Renal cortical epithelial cell (primary cell): ENCODE data around the gene CDH4. TPM values are rescaled to one million over a fixed set of nuclear protein-coding genes. Genes with fewer than 3 reads are reported as not detected.
A peak's percentile ranks its signal among the peaks of the same experiment; 100 is the strongest.

Experiments used
- DNase-seq: peaks from one replicate; pipeline ENCODE4 v3.0.0-alpha.2; 2011; ENCODE audit warnings: low read depth
- total RNA-seq: library from RNA; depleted of rRNA; stranded (reverse); fragments of >200 nt; gene quantifications from 2 replicates; pipeline ENCODE4 v1.2.3, GENCODE V29; 2014

Gene CDH4
- total RNA-seq, 1 donor from 2014 or later, result 6.4 TPM

GRCh38 chr20:61688411-61688810, 436.4 kb downstream of the CDH4 start:
- no peak for DNase-seq

DNA sequence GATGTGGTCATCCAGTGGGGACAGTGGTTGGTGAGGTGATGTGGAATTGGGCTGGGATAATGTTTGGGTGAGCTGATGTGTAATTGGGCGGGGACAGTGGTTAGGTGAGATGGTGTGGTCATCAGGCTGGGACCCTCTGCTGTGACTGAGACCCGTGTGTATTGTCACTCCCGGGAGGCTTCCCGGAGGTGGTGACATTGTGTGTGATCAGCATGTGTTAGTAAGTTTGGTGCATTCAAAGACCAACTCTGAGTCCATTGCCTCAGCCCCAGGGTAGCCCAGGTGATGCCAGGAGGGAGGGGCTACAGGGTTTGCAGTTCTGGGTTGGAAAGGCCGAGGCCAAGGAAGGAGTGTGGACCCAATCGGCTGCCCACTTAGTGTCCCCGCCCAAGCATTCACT, 438.1 kb downstream of the CDH4 start:
- no peak for DNase-seq

DNA sequence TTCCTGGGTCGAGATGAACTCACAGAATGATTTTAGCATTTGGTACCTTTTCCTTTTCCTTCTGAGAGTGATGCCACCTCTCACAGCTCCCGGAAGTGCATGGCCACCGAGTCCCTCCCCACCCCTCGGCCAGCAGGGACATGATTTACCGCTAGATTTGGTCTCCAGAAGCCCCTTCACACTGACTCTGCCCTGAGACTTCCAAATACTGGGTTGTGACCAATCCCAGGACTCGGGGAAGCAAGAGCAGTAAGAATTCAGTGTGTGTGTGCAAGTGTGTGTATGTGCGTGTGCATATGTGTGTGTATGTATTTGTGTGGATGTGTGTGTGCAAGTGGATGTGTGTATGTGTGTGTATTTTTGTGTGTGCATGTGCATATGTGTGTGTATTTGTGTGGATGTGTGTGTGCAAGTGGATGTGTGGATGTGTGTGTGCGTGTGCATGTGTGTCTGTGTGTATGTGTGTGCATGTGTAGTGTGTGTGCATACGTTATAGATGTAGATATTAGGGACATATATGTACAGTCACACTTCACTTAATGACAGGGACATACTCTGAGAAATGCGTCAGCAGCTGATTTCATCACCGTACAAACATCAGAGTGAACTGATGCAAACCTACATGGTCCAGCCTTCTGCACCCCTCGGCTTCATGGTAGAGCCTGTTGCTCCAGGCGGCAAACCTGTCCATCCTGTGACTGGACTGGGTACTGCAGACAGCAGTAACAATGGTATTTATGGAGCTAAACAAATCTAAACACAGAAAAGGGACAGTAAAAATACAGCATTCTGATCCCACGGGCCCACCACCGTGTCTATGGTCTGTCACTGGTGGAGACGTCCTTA, 439.2 kb downstream of the CDH4 start:
- no peak for DNase-seq

DNA sequence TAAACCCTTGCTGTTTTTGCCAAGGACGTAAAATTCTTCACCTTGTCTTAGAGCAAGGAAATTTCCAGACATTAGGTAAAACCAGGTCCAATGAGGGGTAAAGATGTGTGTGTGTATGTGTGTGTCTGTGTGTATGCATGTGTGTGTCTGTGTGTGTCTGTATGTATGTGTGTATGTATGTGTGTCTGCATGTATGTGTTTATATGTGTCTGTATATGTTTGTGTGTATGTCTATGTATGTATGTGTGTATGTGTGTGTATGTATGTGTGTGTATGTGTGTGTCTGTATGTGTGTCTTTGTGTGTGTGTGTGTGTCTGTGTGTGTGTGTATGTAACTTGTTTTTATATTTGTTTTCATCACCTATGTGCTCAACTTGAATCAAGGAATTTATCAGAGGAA, 439.9 kb downstream of the CDH4 start:
- no peak for DNase-seq

- no peak for DNase-seq
These were observed 440.4 kb downstream of the CDH4 start for GRCh38 chr20:61692479-61692878.

GRCh38 chr20:61693055-61693600, 441.1 kb downstream of the CDH4 start:
- DNase-seq, result no peak

GRCh38 chr20:61694682-61695081, 442.6 kb downstream of the CDH4 start:
- no peak for DNase-seq

DNA sequence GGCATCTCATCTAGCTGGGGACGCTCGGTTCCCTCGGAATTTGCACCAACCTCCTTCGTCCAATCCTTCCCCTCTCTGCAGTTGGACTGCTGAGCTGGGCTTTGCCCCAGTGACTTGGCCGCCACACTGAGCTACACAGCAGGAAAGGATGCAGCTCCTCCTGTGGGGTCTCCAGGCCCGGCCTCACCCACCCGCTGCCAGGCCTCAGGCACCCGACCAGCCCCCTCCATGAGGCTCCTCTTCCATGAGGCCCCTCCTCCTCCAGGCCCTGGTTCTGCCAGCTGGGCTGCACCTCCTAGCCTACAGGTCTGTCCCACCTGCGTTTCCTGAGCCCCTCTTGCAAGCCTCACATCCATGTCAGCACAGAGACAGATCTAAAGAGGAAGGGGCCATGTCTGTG, 443.7 kb downstream of the CDH4 start:
- DNase-seq, result no peak

DNA sequence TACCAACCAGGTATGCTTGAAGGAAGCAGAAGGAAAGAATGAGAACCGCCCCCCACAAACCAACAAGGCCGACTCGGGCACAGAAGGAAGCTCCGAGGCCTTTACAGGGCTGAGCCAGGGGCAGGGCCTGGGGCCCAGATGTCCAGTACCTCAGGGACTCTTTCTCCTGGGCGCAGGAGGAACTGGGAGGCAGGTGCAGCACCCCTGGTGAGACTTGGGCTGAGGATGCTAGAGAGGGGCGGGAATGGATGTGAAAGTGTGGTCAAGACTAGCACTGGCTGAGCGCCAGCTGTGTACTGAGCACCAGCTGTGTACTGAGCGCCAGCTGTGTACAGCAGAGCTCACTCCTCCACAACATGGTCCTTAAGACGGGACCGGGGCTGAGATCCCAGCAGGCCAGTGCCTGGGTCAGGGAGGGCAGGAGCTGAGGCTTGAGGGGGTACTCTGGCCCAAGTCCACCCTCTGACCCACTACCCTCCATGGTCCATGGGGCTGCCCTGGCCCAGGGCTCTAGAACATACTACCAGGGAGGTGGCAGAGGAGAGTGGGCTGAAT, 444.2 kb downstream of the CDH4 start:
- DNase-seq, result no peak

- no peak for DNase-seq
These were observed 445.9 kb downstream of the CDH4 start for GRCh38 chr20:61697666-61698597.

DNA sequence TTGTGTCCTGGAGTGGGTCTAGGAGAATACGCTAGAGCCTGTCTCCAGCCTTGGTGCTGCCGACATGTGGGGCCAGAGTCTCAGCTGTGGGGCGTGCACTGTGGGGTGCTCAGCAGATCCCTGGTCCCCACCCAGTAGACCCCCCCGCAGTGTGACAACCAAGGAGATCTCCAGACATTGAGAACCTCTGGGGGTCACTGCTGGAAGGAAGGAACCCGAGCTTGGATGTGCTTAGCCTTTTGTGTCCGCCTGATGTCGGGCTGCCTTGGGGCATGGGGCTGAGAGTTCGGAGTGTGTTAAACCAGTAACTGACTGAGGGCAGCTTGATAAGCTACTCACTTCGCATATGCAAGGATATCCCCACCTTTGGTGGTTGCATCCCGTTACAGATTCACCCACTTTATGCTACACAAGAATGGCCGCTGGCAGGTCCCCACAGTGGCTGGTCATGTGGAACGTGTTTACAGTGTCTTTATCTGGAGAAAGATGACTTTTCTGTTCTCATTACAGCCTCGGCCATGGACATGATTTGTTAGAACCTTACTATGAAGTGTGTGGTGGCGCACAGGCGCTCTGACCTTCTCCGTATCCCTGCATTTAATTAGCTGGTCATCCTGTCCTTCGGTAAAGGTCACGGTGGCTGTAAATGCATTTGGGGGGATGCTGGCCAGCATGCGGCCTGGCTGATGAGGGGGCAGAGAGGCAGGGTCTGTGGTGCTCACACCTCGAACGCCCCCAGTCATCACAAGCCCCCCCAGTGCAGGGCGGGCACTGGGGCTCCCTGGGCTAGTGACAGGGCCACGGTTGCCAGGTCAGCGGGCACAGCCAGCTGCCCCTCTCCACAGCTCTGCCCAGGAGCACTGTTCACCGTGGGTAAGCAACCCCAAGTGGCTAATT, 446.8 kb downstream of the CDH4 start:
- DNase-seq, result no peak

GRCh38 chr20:61699495-61700374, 447.7 kb downstream of the CDH4 start:
- peak; percentile 4 for DNase-seq

GRCh38 chr20:61700595-61701140, 448.6 kb downstream of the CDH4 start:
- no peak for DNase-seq

GRCh38 chr20:61701401-61701800, 449.3 kb downstream of the CDH4 start:
- no peak for DNase-seq

DNA sequence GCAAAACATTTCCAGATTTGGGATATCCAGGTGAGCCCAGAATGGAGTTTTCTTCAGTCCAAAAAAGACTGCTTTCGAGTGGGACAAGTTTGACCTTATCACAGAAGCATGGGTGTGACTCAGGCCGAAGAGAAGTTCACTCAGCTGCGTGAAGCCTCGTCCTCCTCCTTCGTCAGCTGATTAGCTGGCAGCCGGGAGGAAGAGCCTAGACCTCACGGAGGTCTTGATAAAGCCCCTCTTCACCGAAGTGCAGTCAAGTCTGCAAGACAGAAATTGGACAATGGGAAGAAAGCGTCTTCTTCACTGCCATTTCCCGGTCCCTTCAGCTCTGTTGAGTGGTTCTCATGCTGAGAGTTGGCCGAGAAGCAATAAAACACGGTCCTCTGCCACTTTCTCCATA, 449.7 kb downstream of the CDH4 start:
- no peak for DNase-seq

DNA sequence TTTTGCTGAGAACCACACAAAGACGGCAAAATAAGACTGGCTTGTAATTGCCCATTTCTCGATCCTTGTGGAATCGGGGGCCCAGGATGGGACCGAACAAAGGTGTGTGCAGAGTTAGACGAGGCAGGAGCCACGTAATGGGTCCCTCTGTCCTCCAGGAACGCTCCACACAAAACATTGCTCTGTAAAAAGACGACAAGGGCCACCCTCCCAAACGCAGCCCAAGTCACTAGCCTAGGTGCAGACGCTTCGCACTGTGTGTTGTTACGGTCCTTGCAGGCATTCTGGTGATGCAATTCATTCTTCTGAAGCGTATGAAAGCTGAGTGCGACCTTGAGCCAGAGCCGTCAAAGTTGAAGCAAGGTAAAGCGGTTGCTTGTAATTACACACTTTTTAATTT, 450.2 kb downstream of the CDH4 start:
- no peak for DNase-seq

DNA sequence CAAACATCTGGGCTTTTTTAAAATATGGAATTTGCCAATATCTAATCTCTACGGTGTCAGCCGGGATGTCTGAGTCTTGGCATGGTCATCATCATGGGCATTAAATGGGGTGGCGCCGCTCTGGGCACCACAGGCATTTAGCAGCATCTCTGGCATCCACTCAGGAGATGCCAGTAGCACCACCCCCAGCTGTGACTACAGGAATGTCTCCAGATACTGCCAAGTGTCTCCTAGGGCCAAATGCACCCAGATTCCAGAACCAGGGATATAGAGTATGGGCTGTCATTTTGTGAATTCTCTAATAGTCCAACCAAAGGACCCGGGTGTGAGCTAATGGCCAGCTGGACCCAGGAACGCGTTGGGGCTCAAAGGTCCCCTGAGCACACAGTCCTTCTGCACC, 452.6 kb downstream of the CDH4 start:
- no peak for DNase-seq

DNA sequence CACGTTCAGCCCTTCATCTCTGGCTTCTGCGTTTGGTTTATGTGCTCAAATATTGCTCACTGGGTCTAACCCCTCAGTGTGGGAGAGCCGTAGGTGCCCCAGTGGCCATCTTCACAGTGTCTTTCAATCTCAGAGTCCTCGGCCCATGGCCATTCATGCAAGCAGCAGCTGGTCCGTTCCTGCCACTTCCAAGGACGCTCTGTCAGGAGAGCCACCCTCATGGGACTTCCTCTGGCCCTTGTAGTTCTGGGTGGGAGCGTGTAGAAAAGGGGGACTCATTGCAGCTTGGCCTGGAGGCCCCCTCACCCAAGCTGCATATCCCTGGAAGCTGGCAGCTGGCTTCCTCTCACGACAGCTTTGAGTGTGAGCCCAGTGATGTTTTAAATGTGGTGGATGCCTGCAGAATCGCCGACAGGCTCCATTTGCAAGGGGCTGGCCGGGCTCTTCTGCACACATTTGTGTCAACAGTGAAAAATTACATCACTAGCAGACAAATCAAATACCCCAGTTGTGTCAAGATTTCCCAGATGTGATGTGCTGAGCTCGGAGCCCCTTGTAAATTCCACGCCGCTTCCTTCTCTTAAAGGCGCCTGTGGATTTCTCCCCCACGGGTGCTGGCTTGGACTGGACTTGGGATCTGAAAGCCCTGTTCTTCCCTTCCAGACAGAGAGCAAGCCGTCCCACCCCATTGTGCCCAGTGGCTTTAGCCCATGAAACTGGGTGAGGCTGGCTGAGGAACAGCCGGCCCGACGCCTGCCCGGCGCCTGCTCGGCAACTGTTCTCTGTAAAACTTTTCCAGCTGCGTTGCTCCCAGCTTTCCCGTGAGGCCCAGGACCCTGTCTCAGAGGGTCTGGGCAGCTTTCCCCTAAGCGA, 453.6 kb downstream of the CDH4 start:
- DNase-seq, result no peak
